Measurements from ENCODE around the gene TBC1D3B. TPM values are rescaled to one million over a fixed set of nuclear protein-coding genes. Genes with fewer than 3 reads are reported as not detected.

The TBC1D3B gene
- polyA plus RNA-seq, 1 experiment = 2.3 TPM

- ChIA-PET CTCF (interaction anchor here (2.0 kb wide), 1 partner anchor 18 kb away, joined by 11 read pairs; no protein-coding TSS in a partner anchor), POLR2A (no interaction called here)
- H3K27me3 ChIP-seq (ENCODE audit: control insufficient read depth, insufficient read depth, low read length) = no peaks in the 10 kb centered on the region
- no peak overlapping the region for H3K4me3 ChIP-seq (ENCODE audit: low read depth, low read length)
- no peak for TF ChIP-seq CTCF (IDR thresholded peaks at IDR 0.05; ENCODE audit: insufficient read depth, low read depth, low read length)
- no peak for DNase-seq (ENCODE audit: low read depth)
- no peaks in the 10 kb centered on the region for H3K36me3 ChIP-seq (ENCODE audit: control insufficient read depth, insufficient read depth, low read length)
These were observed 45.0 kb downstream of the TBC1D3B start for GRCh38 chr17:36131421-36131820.

- H3K27me3 ChIP-seq (ENCODE audit: control insufficient read depth, insufficient read depth, low read length) = no peaks in the 10 kb centered on the region
- no peak overlapping the region for H3K4me3 ChIP-seq (ENCODE audit: low read depth, low read length)
- ChIA-PET CTCF (no interaction called here), POLR2A (no interaction called here)
- TF ChIP-seq CTCF (IDR thresholded peaks at IDR 0.05; ENCODE audit: insufficient read depth, low read depth, low read length) = no peak
- no peaks in the 10 kb centered on the region for H3K36me3 ChIP-seq (ENCODE audit: control insufficient read depth, insufficient read depth, low read length)
- DNase-seq (ENCODE audit: low read depth) = no peak
These were observed 46.1 kb downstream of the TBC1D3B start for GRCh38 chr17:36130346-36130745.

DNA sequence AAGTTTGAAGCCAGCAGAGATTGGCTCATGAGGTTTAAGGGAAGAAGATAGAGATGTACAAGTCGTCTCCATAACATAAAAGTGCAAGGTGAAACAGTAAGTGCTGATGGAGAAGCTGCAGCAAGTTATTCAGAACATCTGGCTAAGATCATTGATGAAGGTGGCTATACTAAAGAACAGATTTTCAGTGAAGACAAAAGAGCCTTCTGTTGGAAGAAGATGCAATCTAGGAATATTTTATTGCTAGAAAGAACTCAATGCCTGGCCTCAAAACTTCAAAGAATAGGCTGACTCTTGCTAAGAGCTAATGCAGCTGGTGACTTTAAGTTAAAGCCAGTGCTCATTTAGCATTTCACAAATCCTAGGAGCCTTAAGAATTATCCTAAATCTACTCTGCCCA is 46.8 kb downstream of the TBC1D3B start:
- ChIA-PET POLR2A (no interaction called here), CTCF (interaction anchor here (1.9 kb wide), 1 partner anchor 160 kb away, joined by 5 read pairs; no protein-coding TSS in a partner anchor)
- no peak for DNase-seq (ENCODE audit: low read depth)
- no peak for TF ChIP-seq CTCF (IDR thresholded peaks at IDR 0.05; ENCODE audit: insufficient read depth, low read depth, low read length)
- Histone ChIP-seq H3K27me3 (ENCODE audit: control insufficient read depth, insufficient read depth, low read length) (no peaks in the 10 kb centered on the region), H3K36me3 (ENCODE audit: control insufficient read depth, insufficient read depth, low read length) (no peaks in the 10 kb centered on the region), H3K4me3 (ENCODE audit: low read depth, low read length) (no peak overlapping the region)

DNA sequence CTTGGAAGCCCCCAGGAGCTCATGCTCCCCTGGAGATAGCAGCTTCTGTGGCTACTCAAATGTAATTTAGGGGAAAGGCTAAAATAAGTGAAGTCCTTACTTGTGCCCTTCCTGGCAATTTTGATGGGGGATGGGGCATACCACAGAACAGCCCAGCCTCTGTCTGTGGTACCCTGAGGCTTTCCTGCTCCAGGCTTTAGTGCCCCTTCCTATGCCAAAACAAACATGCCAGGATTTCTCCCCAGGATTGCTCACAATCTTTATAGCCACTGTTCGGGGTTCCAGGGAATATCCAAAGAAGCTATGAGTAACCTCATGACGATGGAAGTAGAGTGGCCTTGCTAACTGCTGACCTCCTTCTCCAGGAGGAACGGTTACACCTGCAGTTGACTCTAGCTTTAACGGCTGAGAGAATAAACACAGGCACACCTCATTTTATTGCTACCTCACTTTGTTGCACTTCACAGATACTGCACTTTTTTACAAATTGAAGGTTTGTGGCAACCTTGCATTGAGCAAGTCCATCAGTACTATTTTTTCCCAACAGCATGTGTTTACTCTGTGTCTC is 47.9 kb downstream of the TBC1D3B start:
- Histone ChIP-seq H3K4me3 (ENCODE audit: low read depth, low read length) (no peak overlapping the region), H3K27me3 (ENCODE audit: control insufficient read depth, insufficient read depth, low read length) (no peaks in the 10 kb centered on the region), H3K36me3 (ENCODE audit: control insufficient read depth, insufficient read depth, low read length) (no peaks in the 10 kb centered on the region)
- ChIA-PET CTCF (interaction anchor here (1.2 to 1.9 kb wide), 2 partner anchors 20 to 159 kb away, joined by 3 to 5 read pairs; no protein-coding TSS in a partner anchor), POLR2A (no interaction called here)
- DNase-seq (ENCODE audit: low read depth) = no peak
- TF ChIP-seq CTCF (IDR thresholded peaks at IDR 0.05; ENCODE audit: insufficient read depth, low read depth, low read length) = no peak

- no peak for DNase-seq (ENCODE audit: low read depth)
- H3K4me3 ChIP-seq (ENCODE audit: low read depth, low read length) = no peak overlapping the region
- TF ChIP-seq CTCF (IDR thresholded peaks at IDR 0.05; ENCODE audit: insufficient read depth, low read depth, low read length) = no peak
- H3K36me3 ChIP-seq (ENCODE audit: control insufficient read depth, insufficient read depth, low read length) = no peaks in the 10 kb centered on the region
- H3K27me3 ChIP-seq (ENCODE audit: control insufficient read depth, insufficient read depth, low read length) = no peaks in the 10 kb centered on the region
- ChIA-PET CTCF (interaction anchor here (1.2 to 1.9 kb wide), 3 partner anchors 21 to 158 kb away, joined by 3 to 5 read pairs (median 3); no protein-coding TSS in a partner anchor), POLR2A (no interaction called here)
These were observed 48.5 kb downstream of the TBC1D3B start for GRCh38 chr17:36127911-36128310.
